SH-SY5Y (cell line): ENCODE data around the gene IREB2.

Experiments used
- GATA2 ChIP-seq: IDR thresholded peaks from 2 replicates; pipeline ENCODE4 v1.6.1; 2011; ENCODE audit warnings: mild to moderate bottlenecking, low read depth, low read length
- GATA3 ChIP-seq: IDR thresholded peaks from 2 replicates; pipeline ENCODE4 v1.6.1; 2011; ENCODE audit warnings: low read depth, mild to moderate bottlenecking, low read length, moderate library complexity

- TF ChIP-seq GATA2 (no peak), GATA3 (no peak)
These were observed 89.3 kb downstream of the IREB2 start for GRCh38 chr15:78527325-78527724.
